Endothelial cell (in vitro differentiated cells): ENCODE measurements around the gene ZFYVE9. TPM values are rescaled to one million over a fixed set of nuclear protein-coding genes. Genes with fewer than 3 reads are reported as not detected.

ENCODE experiments used
- DNase-seq: peaks from one replicate; pipeline ENCODE4 v3.0.0; 2021; ENCODE audit warnings: low spot score
- H3K27ac Mint-ChIP-seq: one replicate; pipeline ENCODE4 v1.8.0; 2021; ENCODE audit warnings: mixed read lengths, inconsistent platforms; ENCODE audit not compliant: unreplicated experiment
- H3K27me3 Mint-ChIP-seq: one replicate; pipeline ENCODE4 v1.8.0; 2021; ENCODE audit warnings: mild to moderate bottlenecking, moderate library complexity, mixed read lengths, inconsistent platforms; ENCODE audit not compliant: unreplicated experiment
- H3K36me3 Mint-ChIP-seq: one replicate; pipeline ENCODE4 v1.8.0; 2021; ENCODE audit warnings: mild to moderate bottlenecking, low read depth, mixed read lengths, inconsistent platforms; ENCODE audit not compliant: unreplicated experiment
- H3K4me1 Mint-ChIP-seq: one replicate; pipeline ENCODE4 v1.8.0; 2021; ENCODE audit warnings: mild to moderate bottlenecking, mixed read lengths, inconsistent platforms; ENCODE audit not compliant: unreplicated experiment
- H3K4me3 Mint-ChIP-seq: one replicate; pipeline ENCODE4 v1.8.0; 2021; ENCODE audit warnings: mild to moderate bottlenecking, mixed read lengths, inconsistent platforms; ENCODE audit not compliant: unreplicated experiment
- H3K9me3 Mint-ChIP-seq: one replicate; pipeline ENCODE4 v1.8.0; 2021; ENCODE audit warnings: mixed read lengths, inconsistent platforms; ENCODE audit not compliant: unreplicated experiment
- total RNA-seq: library from RNA; stranded (reverse); fragmentation: NEBNext Ultra II Directional; extraction: Animal tissue kit (Norgen Biotek cat#: 25700); gene quantifications from one replicate; pipeline ENCODE4 v1.2.1, GENCODE V29; 2021; ENCODE audit not compliant: unreplicated experiment
- TF ChIP-seq, protein P1 (sequence below): fragments of 200-600 bp; sonication (generic); IDR thresholded peaks from one replicate; pipeline ENCODE4 v1.5.0; 2021; ENCODE audit warnings: antibody characterized with exemption; ENCODE audit not compliant: unreplicated experiment

ZFYVE9 gene
- total RNA-seq, 1 donor from 2014 or later = 19.5 TPM

- H3K9me3 Mint-ChIP-seq = peaks cover 4% of the 10 kb centered on the region
- H3K27me3 Mint-ChIP-seq = peaks cover 2% of the 10 kb centered on the region
- DNase-seq = no peak
- TF ChIP-seq, protein P1, sequence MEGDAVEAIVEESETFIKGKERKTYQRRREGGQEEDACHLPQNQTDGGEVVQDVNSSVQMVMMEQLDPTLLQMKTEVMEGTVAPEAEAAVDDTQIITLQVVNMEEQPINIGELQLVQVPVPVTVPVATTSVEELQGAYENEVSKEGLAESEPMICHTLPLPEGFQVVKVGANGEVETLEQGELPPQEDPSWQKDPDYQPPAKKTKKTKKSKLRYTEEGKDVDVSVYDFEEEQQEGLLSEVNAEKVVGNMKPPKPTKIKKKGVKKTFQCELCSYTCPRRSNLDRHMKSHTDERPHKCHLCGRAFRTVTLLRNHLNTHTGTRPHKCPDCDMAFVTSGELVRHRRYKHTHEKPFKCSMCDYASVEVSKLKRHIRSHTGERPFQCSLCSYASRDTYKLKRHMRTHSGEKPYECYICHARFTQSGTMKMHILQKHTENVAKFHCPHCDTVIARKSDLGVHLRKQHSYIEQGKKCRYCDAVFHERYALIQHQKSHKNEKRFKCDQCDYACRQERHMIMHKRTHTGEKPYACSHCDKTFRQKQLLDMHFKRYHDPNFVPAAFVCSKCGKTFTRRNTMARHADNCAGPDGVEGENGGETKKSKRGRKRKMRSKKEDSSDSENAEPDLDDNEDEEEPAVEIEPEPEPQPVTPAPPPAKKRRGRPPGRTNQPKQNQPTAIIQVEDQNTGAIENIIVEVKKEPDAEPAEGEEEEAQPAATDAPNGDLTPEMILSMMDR = no peak
- H3K4me1 Mint-ChIP-seq = no peaks in the 10 kb centered on the region
- peaks cover 15% of the 10 kb centered on the region for H3K36me3 Mint-ChIP-seq
- no peak overlapping the region for H3K27ac Mint-ChIP-seq
- H3K4me3 Mint-ChIP-seq = no peak overlapping the region
Measured at GRCh38 chr1:52158218-52158617, 16.3 kb downstream of the ZFYVE9 start.

DNA sequence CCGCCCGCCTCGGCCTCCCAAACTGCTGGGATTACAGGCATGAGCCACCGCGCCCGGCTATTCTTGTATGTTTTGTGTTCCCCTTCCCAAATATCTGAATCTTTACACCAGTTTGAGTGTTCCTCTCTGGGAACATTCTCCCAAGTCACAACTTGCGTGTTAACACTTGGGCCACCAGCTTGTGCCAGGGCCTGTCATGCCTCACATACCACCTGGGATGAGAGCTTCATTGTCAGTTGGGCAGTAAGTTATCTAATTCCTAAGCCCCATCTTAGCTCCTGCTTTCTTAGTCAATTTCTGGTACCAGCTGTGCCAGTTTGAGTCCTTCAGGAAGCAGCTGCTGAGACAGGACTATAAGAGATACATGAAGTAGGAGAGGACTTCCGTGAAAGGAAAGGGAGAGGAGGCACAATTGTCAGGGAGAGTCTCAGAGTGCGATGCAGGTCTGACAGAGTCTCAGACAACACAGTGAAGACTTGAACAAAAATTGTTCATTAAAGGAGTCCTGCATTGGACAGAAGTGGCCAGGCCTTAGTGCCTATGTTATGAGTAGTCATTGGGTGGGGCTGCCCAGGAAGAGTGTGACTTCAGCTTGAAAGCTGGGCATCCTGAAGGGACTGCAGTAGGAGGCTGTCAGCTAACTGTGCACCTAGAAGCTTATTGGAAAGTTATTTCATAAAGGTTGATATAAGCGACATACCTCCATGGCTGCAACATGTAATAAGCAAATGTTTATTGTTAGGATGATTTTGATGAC, 17.3 kb downstream of the ZFYVE9 start:
- Mint-ChIP-seq H3K27ac (no peak overlapping the region), H3K36me3 (peaks cover 15% of the 10 kb centered on the region), H3K4me1 (no peaks in the 10 kb centered on the region), H3K9me3 (peaks cover 4% of the 10 kb centered on the region), H3K27me3 (peaks cover 2% of the 10 kb centered on the region), H3K4me3 (no peak overlapping the region)
- TF ChIP-seq, protein P1 = no peak
- no peak for DNase-seq

DNA sequence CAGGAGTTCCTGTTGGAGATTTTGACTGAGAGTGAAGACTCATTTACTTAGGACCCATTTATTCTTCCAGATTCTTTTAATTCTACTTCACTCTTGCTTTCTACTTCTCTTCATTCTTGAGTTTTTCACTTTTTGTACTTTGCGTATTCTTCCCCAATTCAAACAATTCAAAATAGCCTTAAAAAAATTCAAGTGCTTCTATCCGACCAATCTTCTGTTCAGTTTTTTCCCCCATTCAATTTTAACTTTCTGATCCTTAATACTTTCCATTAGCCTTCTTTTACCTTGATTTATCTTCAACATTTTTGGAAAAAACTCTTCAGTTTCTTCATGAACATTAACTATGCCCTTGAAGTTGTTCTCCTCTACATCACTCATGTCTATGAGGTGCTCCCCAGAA, 21.1 kb downstream of the ZFYVE9 start:
- no peak for DNase-seq
- H3K4me1 Mint-ChIP-seq = no peaks in the 10 kb centered on the region

GRCh38 chr1:52164604-52165003, 22.7 kb downstream of the ZFYVE9 start:
- Mint-ChIP-seq H3K27me3 (no peaks in the 10 kb centered on the region), H3K4me3 (no peak overlapping the region), H3K27ac (no peak overlapping the region), H3K4me1 (no peaks in the 10 kb centered on the region), H3K36me3 (no peaks in the 10 kb centered on the region), H3K9me3 (no peaks in the 10 kb centered on the region)
- TF ChIP-seq, protein P1 = no peak
- DNase-seq = no peak

More for the DNA sequence above, 21.1 kb downstream of the ZFYVE9 start:
- TF ChIP-seq, protein P1 = no peak
- Mint-ChIP-seq H3K4me3 (no peak overlapping the region), H3K27ac (no peak overlapping the region), H3K27me3 (peaks cover 1% of the 10 kb centered on the region), H3K36me3 (peaks cover 7% of the 10 kb centered on the region), H3K9me3 (peaks cover 1% of the 10 kb centered on the region)

DNA sequence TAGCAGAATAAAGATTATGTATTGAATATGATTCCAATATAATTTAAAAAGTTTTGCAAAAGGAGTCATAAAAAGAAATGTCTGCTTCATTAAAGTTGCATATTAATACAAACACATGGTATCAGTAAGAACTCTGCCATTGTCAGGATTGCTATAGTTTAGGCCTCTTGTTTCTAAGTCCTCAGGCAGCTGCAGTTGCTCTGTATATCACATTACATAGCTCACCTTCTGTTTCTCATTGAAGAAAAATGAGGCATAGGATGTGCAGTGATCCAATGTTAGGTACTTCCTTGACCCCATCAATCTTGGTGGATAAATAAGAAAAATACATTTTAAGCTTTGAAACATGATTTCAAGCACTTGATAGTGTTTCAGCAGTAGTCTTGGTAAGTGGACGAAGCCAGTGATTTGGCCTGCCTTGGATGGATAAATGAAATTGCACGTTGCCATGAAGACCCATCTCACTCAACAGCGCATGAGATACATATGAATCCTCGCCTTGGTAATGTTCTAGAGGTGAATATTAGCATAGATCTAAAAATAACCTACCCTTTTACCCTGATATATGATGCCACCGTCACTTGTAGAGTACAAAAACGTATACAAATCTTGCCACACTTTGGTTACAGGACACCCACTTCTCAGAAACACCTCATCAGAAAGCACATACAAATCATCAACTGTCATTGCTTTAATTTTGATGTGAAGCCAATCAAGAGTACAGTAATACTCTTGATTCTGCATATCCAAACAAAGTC, 25.3 kb downstream of the ZFYVE9 start:
- Mint-ChIP-seq H3K9me3 (peaks cover 7% of the 10 kb centered on the region), H3K36me3 (no peaks in the 10 kb centered on the region), H3K4me1 (no peaks in the 10 kb centered on the region), H3K27me3 (peaks cover 1% of the 10 kb centered on the region), H3K27ac (no peak overlapping the region), H3K4me3 (no peak overlapping the region)
- DNase-seq = no peak
- TF ChIP-seq, protein P1 = no peak
